ENCODE results near the gene DENND4C.
"Not testable (repeated sequence)": the region's sequence is repeated elsewhere in the genome, so short reads cannot be mapped to it uniquely, and the experiment has no call there.

Gene DENND4C

GRCh38 chr9:19378164-19378563, 147.7 kb downstream of the DENND4C start:
- DNase-seq: no peak

- no peak for DNase-seq
Observed at GRCh38 chr9:19378647-19379046, 148.2 kb downstream of the DENND4C start.

- DNase-seq: no peak
Observed at GRCh38 chr9:19379283-19379682, 148.8 kb downstream of the DENND4C start.

GRCh38 chr9:19379697-19380046, 149.2 kb downstream of the DENND4C start:
- DNase-seq: peak; percentile 33

- no peak for DNase-seq
Observed at GRCh38 chr9:19380826-19381075, 150.3 kb downstream of the DENND4C start.

GRCh38 chr9:19381656-19382055, 151.2 kb downstream of the DENND4C start:
- DNase-seq: no peak

GRCh38 chr9:19385212-19385611, 154.7 kb downstream of the DENND4C start:
- not testable (repeated sequence) for DNase-seq

GRCh38 chr9:19385786-19386501, 155.5 kb downstream of the DENND4C start:
- no peak for DNase-seq

GRCh38 chr9:19386502-19387044, 156.1 kb downstream of the DENND4C start:
- no peak for DNase-seq

- DNase-seq: no peak
Observed at GRCh38 chr9:19387317-19387716, 156.8 kb downstream of the DENND4C start.

- DNase-seq: not testable (repeated sequence)
Observed at GRCh38 chr9:19389539-19389938, 159.0 kb downstream of the DENND4C start.

- DNase-seq: no peak
Observed at GRCh38 chr9:19397845-19398244, 167.4 kb downstream of the DENND4C start.

GRCh38 chr9:19403231-19403630, 172.7 kb downstream of the DENND4C start:
- not testable (repeated sequence) for DNase-seq

- no peak for DNase-seq
Observed at GRCh38 chr9:19404283-19405075, 174.0 kb downstream of the DENND4C start.

GRCh38 chr9:19405771-19406170, 175.3 kb downstream of the DENND4C start:
- no peak for DNase-seq

GRCh38 chr9:19408316-19408692, 177.8 kb downstream of the DENND4C start:
- peak; percentile 0 for DNase-seq

GRCh38 chr9:19408693-19409400, 178.4 kb downstream of the DENND4C start, which contains the start of gene ACER2:
ACER2 (plus strand) TSS chr9:19409009; CDS start chr9:19409085, 76 bp downstream.
- DNase-seq: peak; percentile 98

GRCh38 chr9:19409401-19410194, 179.1 kb downstream of the DENND4C start:
- no peak for DNase-seq

GRCh38 chr9:19410195-19410503, 179.7 kb downstream of the DENND4C start:
- no peak for DNase-seq

- no peak for DNase-seq
Observed at GRCh38 chr9:19410594-19410993, 180.1 kb downstream of the DENND4C start.

GRCh38 chr9:19411316-19411715, 180.8 kb downstream of the DENND4C start:
- DNase-seq: no peak

- not testable (repeated sequence) for DNase-seq
Observed at GRCh38 chr9:19413456-19413855, 183.0 kb downstream of the DENND4C start.

- no peak for DNase-seq
Observed at GRCh38 chr9:19416143-19416542, 185.7 kb downstream of the DENND4C start.
